GM23338 (cell line): Measurements from ENCODE around the gene TMEM101. TPM values are rescaled to one million over a fixed set of nuclear protein-coding genes. Genes with fewer than 3 reads are reported as not detected.

Experiments used
- ATAC-seq: fragments of 200-7000 bp; cut with Tn5 transposase; 3 replicates; pipeline ENCODE4 v1.9.1; 2020
- DNase-seq: peaks from one replicate; pipeline ENCODE4 v3.0.0-alpha.2; 2015; ENCODE audit warnings: low spot score
- H2AFZ ChIP-seq: fragments of 200-600 bp; sonication (generic); 2 replicates; pipeline ENCODE4 v1.8.0; 2016; ENCODE audit warnings: antibody characterized with exemption, mild to moderate bottlenecking, moderate library complexity
- H3F3A ChIP-seq: fragments of 200-600 bp; sonication (generic); replicated peaks from 2 replicates; pipeline ENCODE4 v1.8.0; 2017; ENCODE audit warnings: antibody characterized with exemption, mixed run types, low read depth
- H3K27ac ChIP-seq: fragments of 200-600 bp; sonication (generic); 2 replicates; pipeline ENCODE4 v1.6.1; 2016; ENCODE audit warnings: low read depth
- H3K27me3 ChIP-seq: fragments of 200-600 bp; sonication (generic); 2 replicates; pipeline ENCODE4 v1.8.0; 2016; ENCODE audit warnings: mild to moderate bottlenecking, mixed run types, moderate library complexity; ENCODE audit not compliant: insufficient read depth
- H3K36me3 ChIP-seq: fragments of 200-600 bp; sonication (generic); 2 replicates; pipeline ENCODE4 v1.8.0; 2016; ENCODE audit warnings: mild to moderate bottlenecking; ENCODE audit not compliant: insufficient read depth
- H3K4me1 ChIP-seq: fragments of 200-600 bp; sonication (generic); 2 replicates; pipeline ENCODE4 v1.8.0; 2016; ENCODE audit warnings: mild to moderate bottlenecking, moderate library complexity; ENCODE audit not compliant: insufficient read depth
- H3K4me2 ChIP-seq: fragments of 200-600 bp; sonication (generic); 2 replicates; pipeline ENCODE4 v1.7.1; 2017; ENCODE audit warnings: mixed run types
- H3K4me3 ChIP-seq: fragments of 200-600 bp; sonication (generic); 2 replicates; pipeline ENCODE4 v1.6.1; 2016; ENCODE audit warnings: mixed run types
- H3K79me2 ChIP-seq: fragments of 200-600 bp; sonication (generic); replicated peaks from 2 replicates; pipeline ENCODE4 v1.8.0; 2017; ENCODE audit warnings: mild to moderate bottlenecking; ENCODE audit not compliant: insufficient read depth
- H3K9me2 ChIP-seq: fragments of 200-600 bp; sonication (generic); 2 replicates; pipeline ENCODE4 v1.8.0; 2017; ENCODE audit not compliant: insufficient read depth
- H4K20me1 ChIP-seq: fragments of 200-600 bp; sonication (generic); replicated peaks from 2 replicates; pipeline ENCODE4 v1.8.0; 2017; ENCODE audit warnings: mild to moderate bottlenecking; ENCODE audit not compliant: insufficient read depth
- H3K27ac Mint-ChIP-seq: 2 replicates; pipeline ENCODE4 v1.8.0; 2020; ENCODE audit warnings: inconsistent platforms, mild to moderate bottlenecking, moderate library complexity, mixed read lengths
- H3K27me3 Mint-ChIP-seq: 3 replicates; pipeline ENCODE4 v1.8.0; 2022; ENCODE audit warnings: low read depth, mild to moderate bottlenecking, moderate library complexity, mixed read lengths, inconsistent platforms; ENCODE audit not compliant: insufficient read depth, poor library complexity
- H3K36me3 Mint-ChIP-seq: 3 replicates; pipeline ENCODE4 v1.8.0; 2021; ENCODE audit warnings: low read depth, mild to moderate bottlenecking, inconsistent platforms, moderate library complexity, mixed read lengths
- H3K4me1 Mint-ChIP-seq: 3 replicates; pipeline ENCODE4 v1.8.0; 2020; ENCODE audit warnings: mild to moderate bottlenecking, inconsistent platforms, mixed read lengths
- H3K4me3 Mint-ChIP-seq: 3 replicates; pipeline ENCODE4 v1.8.0; 2021; ENCODE audit warnings: moderate library complexity, mild to moderate bottlenecking, inconsistent platforms, mixed read lengths
- H3K9me3 Mint-ChIP-seq: 3 replicates; pipeline ENCODE4 v1.8.0; 2020; ENCODE audit warnings: moderate library complexity, mild to moderate bottlenecking, inconsistent platforms, mixed read lengths
- CREB1 ChIP-seq: fragments of 250-450 bp; sonication (Bioruptor Pico); IDR thresholded peaks from 2 replicates; pipeline ENCODE4 v1.5.0; 2020; ENCODE audit warnings: low read depth, mild to moderate bottlenecking, moderate library complexity
- CTCF ChIP-seq, 2 experiments: fragments of 200-600 bp in 1 of 2; sonication (generic) in 1 of 2; conservative IDR thresholded peaks; 2 replicates each; pipeline versions ENCODE4 v1.5.1 to v1.6.1; 2016 to 2017; ENCODE audit warnings: antibody characterized with exemption in 2 of 2, low read depth in 2 of 2, mild to moderate bottlenecking in 2 of 2, moderate library complexity in 1 of 2
- EZH2 ChIP-seq: fragments of 200-600 bp; sonication (generic); IDR thresholded peaks from one replicate; pipeline ENCODE4 v1.8.0; 2017; ENCODE audit warnings: antibody characterized with exemption, mild to moderate bottlenecking, low read depth; ENCODE audit not compliant: unreplicated experiment
- EZH2phosphoT487 ChIP-seq: fragments of 200-600 bp; sonication (generic); IDR thresholded peaks from one replicate; pipeline ENCODE4 v1.8.1; 2018; ENCODE audit warnings: antibody characterized with exemption; ENCODE audit not compliant: unreplicated experiment
- JUNB ChIP-seq: IDR thresholded peaks from one replicate; pipeline ENCODE4 v1.6.1; 2016; ENCODE audit warnings: antibody characterized with exemption; ENCODE audit not compliant: unreplicated experiment
- NANOG ChIP-seq: IDR thresholded peaks from 2 replicates; pipeline ENCODE4 v1.6.1; 2016; ENCODE audit warnings: antibody characterized with exemption, borderline replicate concordance
- POLR2AphosphoS5 ChIP-seq: IDR thresholded peaks from 2 replicates; pipeline ENCODE4 v1.6.1; 2016; ENCODE audit warnings: antibody characterized with exemption, low read depth
- STAT1 ChIP-seq: IDR thresholded peaks from one replicate; pipeline ENCODE4 v1.6.1; 2016; ENCODE audit warnings: antibody characterized with exemption; ENCODE audit not compliant: unreplicated experiment
- ZNF114 ChIP-seq: fragments of 250-450 bp; sonication (Bioruptor Pico); IDR thresholded peaks from 2 replicates; pipeline ENCODE4 v1.5.0; 2020; ENCODE audit warnings: mild to moderate bottlenecking, moderate library complexity
- ZNF331 ChIP-seq: fragments of 250-450 bp; sonication (Bioruptor Pico); IDR thresholded peaks from 2 replicates; pipeline ENCODE4 v1.5.0; 2020; ENCODE audit warnings: low read depth, mild to moderate bottlenecking, moderate library complexity
- polyA plus RNA-seq: library from polyadenylated mRNA; unstranded; fragments of >200 nt; fragmentation: Nextera tagmentation; extraction: Ambion mirVana; gene quantifications from 2 replicates; pipeline ENCODE4 v1.2.1, GENCODE V29; 2016
- total RNA-seq: library from RNA; depleted of rRNA; stranded (reverse); fragments of >200 nt; shearing (Covaris generic); gene quantifications from 2 replicates; pipeline ENCODE4 v1.2.3, GENCODE V29; 2014
- TF ChIP-seq, protein P1 (sequence below): IDR thresholded peaks from one replicate; pipeline ENCODE4 v1.6.1; 2018; ENCODE audit warnings: antibody characterized with exemption; ENCODE audit not compliant: unreplicated experiment
- TF ChIP-seq, protein P2 (sequence below): IDR thresholded peaks from 2 replicates; pipeline ENCODE4 v1.6.1; 2016; ENCODE audit warnings: antibody characterized with exemption
- TF ChIP-seq, protein P3 (sequence below): fragments of 250-450 bp; sonication (Bioruptor Pico); IDR thresholded peaks from 2 replicates; pipeline ENCODE4 v1.5.0; 2020; ENCODE audit warnings: mild to moderate bottlenecking, moderate library complexity

Gene TMEM101
- total and polyA plus RNA-seq, 2 experiments from 2014 or later: 15.9 to 31.6 TPM

GRCh38 chr17:43967251-43967875 is 47.4 kb downstream of the TMEM101 start:
- Histone ChIP-seq H3K79me2 (no peaks in the 10 kb centered on the region), H3K27me3 (no peaks in the 10 kb centered on the region), H3K4me3 (no peak overlapping the region), H3K36me3 (no peaks in the 10 kb centered on the region), H3K27ac (no peak overlapping the region), H4K20me1 (no peaks in the 10 kb centered on the region; the same call in 1 of the 2 replicates), H3K4me2 (no peak overlapping the region), H3K4me1 (no peaks in the 10 kb centered on the region), H3K9me2 (no peaks in the 10 kb centered on the region), H3F3A (no peaks in the 10 kb centered on the region), H2AFZ (peak overlapping the region; percentile 69; the same call in 1 of the 2 replicates)
- no peak for TF ChIP-seq CREB1 (CRISPR knock-in tag)
- TF ChIP-seq, protein P1, sequence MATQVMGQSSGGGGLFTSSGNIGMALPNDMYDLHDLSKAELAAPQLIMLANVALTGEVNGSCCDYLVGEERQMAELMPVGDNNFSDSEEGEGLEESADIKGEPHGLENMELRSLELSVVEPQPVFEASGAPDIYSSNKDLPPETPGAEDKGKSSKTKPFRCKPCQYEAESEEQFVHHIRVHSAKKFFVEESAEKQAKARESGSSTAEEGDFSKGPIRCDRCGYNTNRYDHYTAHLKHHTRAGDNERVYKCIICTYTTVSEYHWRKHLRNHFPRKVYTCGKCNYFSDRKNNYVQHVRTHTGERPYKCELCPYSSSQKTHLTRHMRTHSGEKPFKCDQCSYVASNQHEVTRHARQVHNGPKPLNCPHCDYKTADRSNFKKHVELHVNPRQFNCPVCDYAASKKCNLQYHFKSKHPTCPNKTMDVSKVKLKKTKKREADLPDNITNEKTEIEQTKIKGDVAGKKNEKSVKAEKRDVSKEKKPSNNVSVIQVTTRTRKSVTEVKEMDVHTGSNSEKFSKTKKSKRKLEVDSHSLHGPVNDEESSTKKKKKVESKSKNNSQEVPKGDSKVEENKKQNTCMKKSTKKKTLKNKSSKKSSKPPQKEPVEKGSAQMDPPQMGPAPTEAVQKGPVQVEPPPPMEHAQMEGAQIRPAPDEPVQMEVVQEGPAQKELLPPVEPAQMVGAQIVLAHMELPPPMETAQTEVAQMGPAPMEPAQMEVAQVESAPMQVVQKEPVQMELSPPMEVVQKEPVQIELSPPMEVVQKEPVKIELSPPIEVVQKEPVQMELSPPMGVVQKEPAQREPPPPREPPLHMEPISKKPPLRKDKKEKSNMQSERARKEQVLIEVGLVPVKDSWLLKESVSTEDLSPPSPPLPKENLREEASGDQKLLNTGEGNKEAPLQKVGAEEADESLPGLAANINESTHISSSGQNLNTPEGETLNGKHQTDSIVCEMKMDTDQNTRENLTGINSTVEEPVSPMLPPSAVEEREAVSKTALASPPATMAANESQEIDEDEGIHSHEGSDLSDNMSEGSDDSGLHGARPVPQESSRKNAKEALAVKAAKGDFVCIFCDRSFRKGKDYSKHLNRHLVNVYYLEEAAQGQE: no peak
- TF ChIP-seq, protein P2, sequence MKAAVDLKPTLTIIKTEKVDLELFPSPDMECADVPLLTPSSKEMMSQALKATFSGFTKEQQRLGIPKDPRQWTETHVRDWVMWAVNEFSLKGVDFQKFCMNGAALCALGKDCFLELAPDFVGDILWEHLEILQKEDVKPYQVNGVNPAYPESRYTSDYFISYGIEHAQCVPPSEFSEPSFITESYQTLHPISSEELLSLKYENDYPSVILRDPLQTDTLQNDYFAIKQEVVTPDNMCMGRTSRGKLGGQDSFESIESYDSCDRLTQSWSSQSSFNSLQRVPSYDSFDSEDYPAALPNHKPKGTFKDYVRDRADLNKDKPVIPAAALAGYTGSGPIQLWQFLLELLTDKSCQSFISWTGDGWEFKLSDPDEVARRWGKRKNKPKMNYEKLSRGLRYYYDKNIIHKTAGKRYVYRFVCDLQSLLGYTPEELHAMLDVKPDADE: no peak
- TF ChIP-seq POLR2AphosphoS5: no peak
- no peak for TF ChIP-seq ZNF331 (CRISPR knock-in tag)
- no peak for TF ChIP-seq ZNF114 (CRISPR knock-in tag)
- no peak for TF ChIP-seq JUNB
- TF ChIP-seq EZH2phosphoT487: no peak
- no peak for TF ChIP-seq NANOG
- no peak for TF ChIP-seq STAT1
- TF ChIP-seq, protein P3, sequence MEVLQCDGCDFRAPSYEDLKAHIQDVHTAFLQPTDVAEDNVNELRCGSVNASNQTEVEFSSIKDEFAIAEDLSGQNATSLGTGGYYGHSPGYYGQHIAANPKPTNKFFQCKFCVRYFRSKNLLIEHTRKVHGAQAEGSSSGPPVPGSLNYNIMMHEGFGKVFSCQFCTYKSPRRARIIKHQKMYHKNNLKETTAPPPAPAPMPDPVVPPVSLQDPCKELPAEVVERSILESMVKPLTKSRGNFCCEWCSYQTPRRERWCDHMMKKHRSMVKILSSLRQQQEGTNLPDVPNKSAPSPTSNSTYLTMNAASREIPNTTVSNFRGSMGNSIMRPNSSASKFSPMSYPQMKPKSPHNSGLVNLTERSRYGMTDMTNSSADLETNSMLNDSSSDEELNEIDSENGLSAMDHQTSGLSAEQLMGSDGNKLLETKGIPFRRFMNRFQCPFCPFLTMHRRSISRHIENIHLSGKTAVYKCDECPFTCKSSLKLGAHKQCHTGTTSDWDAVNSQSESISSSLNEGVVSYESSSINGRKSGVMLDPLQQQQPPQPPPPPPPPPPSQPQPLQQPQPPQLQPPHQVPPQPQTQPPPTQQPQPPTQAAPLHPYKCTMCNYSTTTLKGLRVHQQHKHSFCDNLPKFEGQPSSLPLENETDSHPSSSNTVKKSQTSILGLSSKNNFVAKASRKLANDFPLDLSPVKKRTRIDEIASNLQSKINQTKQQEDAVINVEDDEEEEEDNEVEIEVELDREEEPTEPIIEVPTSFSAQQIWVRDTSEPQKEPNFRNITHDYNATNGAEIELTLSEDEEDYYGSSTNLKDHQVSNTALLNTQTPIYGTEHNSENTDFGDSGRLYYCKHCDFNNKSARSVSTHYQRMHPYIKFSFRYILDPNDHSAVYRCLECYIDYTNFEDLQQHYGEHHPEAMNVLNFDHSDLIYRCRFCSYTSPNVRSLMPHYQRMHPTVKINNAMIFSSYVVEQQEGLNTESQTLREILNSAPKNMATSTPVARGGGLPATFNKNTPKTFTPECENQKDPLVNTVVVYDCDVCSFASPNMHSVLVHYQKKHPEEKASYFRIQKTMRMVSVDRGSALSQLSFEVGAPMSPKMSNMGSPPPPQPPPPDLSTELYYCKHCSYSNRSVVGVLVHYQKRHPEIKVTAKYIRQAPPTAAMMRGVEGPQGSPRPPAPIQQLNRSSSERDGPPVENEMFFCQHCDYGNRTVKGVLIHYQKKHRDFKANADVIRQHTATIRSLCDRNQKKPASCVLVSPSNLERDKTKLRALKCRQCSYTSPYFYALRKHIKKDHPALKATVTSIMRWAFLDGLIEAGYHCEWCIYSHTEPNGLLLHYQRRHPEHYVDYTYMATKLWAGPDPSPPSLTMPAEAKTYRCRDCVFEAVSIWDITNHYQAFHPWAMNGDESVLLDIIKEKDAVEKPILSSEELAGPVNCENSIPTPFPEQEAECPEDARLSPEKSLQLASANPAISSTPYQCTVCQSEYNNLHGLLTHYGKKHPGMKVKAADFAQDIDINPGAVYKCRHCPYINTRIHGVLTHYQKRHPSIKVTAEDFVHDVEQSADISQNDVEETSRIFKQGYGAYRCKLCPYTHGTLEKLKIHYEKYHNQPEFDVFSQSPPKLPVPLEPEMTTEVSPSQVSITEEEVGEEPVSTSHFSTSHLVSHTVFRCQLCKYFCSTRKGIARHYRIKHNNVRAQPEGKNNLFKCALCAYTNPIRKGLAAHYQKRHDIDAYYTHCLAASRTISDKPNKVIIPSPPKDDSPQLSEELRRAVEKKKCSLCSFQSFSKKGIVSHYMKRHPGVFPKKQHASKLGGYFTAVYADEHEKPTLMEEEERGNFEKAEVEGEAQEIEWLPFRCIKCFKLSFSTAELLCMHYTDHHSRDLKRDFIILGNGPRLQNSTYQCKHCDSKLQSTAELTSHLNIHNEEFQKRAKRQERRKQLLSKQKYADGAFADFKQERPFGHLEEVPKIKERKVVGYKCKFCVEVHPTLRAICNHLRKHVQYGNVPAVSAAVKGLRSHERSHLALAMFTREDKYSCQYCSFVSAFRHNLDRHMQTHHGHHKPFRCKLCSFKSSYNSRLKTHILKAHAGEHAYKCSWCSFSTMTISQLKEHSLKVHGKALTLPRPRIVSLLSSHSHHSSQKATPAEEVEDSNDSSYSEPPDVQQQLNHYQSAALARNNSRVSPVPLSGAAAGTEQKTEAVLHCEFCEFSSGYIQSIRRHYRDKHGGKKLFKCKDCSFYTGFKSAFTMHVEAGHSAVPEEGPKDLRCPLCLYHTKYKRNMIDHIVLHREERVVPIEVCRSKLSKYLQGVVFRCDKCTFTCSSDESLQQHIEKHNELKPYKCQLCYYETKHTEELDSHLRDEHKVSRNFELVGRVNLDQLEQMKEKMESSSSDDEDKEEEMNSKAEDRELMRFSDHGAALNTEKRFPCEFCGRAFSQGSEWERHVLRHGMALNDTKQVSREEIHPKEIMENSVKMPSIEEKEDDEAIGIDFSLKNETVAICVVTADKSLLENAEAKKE (CRISPR knock-in tag): no peak
- TF ChIP-seq CTCF (conservative IDR thresholded peaks at IDR 0.05; ENCODE audit: low read depth in 2 of 2): no peak
- no peak for TF ChIP-seq EZH2
- no peak overlapping the region for H3K4me3 Mint-ChIP-seq
- no peak for ATAC-seq
- H3K36me3 Mint-ChIP-seq: no peaks in the 10 kb centered on the region
- H3K27me3 Mint-ChIP-seq: peaks cover 5% of the 10 kb centered on the region
- H3K4me1 Mint-ChIP-seq: no peaks in the 10 kb centered on the region
- DNase-seq: no peak
- no peak overlapping the region for H3K27ac Mint-ChIP-seq
- no peaks in the 10 kb centered on the region for H3K9me3 Mint-ChIP-seq
